GDM1 (cell line): Measurements from ENCODE around the gene RFWD3.

Source experiments
- DNase-seq: peaks from one replicate; lab custom pipeline; 2025; lab: John Stamatoyannopoulos, UW

Gene RFWD3

DNA sequence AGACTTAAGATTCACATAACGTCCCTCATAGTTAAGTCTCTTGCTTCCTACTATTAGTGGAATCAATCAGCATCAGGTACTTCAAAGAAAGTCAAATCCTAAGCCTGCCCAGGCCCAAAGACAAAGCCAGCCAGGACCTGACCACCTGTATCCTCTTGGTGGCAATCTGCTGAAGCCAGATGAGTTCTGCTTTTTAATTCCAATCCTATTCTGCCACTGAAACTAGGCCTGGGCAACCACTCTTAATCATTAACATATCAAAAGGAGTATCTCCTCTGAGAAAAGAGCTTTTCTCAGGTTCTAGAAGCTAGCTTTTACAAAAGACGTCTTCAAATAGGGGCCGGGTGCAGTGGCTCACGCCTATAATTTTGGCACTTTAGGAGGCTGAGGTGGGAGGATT, 44.7 kb downstream of the RFWD3 start:
- no peak for DNase-seq

DNA sequence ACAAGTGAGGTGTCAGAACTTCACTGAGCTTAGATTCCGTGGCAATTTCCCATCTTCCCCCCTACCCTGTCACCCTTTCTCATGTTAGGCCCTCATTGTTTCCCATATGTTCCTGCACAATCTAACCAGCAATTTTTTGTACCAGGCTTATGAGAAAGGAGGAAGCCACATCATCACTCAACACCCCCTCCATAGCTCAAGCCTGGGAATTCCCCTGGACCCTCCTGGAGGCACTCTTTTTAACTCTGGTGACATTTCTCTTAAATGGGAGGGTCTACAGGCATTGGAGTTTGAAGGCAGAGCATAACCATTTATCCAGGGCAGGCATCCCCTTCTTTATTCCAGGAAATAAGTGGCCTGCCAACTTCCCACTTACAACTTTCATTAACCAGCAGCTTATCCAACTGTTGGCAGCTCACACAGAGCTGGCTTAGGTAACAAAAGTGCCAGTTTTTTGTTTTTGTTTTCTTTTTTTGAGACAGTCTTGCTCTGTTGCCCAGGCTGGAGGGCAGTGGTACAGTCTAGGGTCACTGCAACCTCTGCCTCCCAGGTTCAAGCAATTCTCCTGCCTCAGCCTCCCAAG, 49.4 kb downstream of the RFWD3 start:
- DNase-seq: no peak

DNA sequence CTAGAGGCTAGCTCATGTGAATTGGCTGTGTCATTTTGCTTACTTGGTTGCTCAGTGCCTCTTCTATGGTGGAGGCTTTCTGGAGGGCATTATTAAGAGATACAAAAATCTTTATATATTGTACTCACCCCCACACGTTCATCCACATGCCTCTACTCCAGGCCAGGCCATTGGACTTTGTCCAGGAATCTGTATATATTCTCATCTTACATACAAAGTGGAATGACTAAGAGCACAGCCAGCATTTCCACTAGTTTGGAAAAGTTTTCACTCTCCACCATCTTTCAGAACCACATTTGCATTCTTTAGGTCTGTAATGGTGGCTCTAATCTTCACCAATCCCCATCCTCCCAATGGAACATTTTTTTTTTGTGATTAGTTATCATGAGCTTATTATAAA, 55.0 kb downstream of the RFWD3 start:
- no peak for DNase-seq

DNA sequence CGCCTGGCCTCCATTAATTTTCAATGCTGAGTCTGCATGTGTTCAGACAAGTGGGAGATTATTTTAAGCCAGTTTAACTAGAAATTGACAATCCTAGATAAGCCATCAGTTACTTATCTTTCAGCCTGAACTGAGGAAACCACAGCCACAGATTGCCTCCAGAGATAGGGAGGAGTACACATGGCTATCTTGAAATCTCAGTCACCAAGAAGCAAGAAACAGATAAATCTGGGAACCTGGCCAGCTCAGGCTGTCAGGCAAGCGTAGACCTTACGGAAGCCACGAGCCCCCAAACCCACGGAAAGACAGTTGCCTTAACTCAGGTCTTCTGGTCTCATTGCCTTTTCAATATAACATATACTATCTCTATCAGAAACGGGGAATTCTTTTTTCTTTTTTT, 57.7 kb downstream of the RFWD3 start:
- no peak for DNase-seq

DNA sequence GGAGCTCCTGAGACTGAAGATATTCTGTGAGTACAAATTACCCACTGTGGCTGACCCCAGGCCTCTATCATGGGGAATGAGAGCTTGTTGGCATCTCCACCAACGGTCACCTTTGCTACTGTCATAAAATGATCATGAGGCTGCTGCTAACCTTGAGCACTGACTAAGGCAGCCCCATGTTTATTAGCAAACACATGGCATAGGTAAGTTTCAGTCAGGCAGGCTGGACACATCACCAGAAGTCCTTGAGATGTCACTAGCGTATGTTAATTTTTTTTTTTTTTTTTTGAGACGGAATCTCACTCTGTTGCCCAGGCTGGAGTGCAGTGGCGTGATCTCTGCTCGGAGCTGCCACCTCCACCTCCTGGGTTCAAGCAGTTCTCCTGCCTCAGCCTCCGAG, 58.3 kb downstream of the RFWD3 start:
- no peak for DNase-seq

DNA sequence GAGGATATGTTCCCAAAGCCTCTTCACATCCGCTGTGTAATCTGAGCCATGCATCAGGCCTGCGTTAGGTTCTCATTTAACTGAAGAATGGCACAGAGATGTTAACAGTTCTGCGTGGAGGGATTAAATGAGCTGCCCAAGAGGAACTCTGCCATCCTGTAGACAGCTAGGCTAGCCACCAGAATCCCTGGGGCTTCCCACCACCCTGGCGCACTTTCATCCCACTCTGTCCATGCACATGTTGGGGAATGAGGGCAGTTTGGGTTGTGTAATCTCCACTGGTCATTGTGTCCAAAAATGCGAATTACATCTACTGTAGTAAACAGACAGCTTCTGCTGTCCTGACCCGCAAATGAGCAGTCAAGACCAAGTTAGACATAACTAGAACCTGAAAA, 58.7 kb downstream of the RFWD3 start:
- DNase-seq: no peak

DNA sequence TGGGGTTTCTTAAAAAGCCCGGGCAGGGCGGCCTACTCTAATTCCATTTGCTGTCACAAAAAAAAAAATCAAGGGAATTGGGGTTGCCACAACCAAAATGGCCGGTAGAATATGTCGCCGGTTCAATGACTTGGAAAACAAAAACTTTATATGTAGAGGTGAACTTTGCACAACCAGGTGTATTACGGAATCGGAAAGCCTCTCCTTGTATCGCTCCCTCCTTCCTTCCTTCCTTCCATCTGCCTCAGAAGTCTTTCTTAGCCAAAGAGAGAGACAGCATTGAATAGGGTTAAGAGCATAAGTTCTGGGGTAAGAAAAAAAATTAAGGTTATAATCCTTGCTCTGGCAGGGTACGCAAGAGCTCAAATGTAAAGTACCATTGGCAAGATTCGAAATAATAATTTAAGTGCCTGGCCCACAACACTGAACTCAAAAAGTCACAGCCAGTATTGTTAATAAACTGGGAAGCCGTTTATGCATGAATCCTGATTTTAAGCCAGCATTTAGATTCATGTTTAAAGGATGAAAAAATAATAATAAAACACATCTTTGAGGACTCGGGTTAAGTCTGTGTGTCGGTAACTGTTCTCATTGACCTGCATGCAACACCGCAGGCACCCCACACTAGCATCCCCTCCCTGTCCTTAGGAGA, 59.2 kb downstream of the RFWD3 start:
- peak; percentile 42 for DNase-seq

DNA sequence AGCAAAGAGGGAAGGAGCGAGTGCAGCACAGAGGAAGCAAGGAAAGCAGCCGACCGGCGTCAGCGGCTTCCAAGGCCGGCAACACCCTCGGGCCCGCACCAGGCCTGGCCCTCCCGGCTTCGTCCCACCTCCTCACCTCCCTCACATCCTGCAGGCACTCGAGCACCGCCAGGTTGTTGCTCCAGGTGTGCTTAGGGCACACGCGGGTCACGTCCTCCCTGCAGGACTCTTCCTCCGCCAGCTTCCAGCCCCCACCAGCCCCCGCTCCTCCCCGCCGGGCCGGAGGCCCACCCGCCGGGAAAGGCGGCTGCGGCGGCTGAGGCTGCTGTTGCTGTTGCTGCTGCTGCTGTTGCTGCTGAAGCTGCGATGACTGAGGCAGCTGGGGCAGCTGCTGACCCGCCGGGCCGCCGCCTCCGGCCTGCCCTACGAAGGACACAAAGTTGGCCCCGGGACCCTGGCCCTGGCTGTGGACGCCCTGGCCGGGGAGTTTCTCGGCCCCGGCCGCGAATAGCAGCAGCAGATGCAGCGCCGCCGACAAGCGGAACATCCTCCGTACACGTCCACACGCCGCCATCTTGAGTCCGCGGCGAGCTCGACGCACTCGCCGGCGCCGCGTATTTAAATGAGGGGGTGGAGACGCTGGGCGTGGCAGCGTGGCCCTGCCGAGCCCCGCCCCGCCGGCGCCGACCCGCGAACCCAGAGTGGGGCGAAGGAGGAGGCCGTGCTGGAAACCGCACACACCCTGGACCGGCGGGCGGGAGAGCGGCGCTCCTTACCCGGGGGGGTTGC, 60.0 kb downstream of the RFWD3 start, which contains the start of gene GLG1:
Gene GLG1 (minus strand): TSS at position 594 of the 789 bp plus-strand sequence. CDS start 20 bp downstream, at position 574.
- peak; percentile 71 for DNase-seq

DNA sequence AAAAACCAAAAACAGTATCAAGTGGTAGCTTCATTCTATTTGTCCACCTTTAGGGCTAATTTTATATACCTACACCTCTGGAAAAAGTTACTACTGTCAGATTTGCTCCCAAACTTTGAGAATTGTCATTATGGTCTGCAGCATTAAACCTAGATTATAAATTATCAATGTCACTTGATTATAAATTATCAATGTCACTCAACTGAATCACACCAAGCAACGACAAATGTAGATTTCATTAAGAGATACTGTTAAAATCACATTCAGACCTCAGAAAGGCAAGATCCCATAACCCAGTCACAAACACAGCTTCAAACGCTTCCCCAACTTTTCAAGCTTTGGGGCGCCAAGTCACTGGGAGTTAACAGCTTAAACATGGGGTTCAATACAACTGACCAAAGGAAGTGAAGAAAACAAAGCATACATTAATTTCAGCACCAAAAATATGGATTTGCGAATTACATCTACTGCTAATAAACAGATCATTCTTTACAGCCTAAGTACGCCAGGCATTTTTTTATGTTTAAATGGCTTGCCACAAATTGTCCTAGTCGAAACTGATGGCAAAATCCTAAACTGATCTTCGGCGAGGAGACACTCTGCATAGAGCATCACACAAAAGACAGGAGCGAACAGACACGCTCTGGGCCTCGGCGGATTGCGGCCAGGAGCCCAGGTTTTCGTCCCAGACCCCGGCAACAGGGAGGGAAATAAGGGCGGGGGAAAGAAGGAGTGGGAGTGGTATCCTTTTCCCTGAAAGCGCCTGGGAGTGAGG, 60.7 kb downstream of the RFWD3 start:
- DNase-seq: no peak

DNA sequence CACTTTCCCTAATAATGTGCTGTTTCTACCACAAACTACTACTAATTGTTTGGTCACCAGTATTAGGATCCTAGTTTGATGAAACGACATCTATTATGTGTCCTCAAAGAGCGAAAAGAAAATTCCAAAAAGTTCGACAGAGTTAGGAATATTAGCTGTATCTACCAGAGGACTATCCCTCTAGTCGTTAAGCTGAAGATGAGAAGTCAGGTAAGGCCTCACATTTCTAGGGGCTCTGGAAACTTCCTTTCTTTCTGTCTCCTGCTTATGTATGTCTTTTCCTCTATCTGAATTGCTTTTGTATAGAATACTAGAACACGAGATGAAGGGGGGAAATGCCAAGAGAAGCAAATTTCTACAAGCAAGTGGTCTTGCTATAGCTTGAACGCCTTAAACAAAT, 61.3 kb downstream of the RFWD3 start:
- no peak for DNase-seq

DNA sequence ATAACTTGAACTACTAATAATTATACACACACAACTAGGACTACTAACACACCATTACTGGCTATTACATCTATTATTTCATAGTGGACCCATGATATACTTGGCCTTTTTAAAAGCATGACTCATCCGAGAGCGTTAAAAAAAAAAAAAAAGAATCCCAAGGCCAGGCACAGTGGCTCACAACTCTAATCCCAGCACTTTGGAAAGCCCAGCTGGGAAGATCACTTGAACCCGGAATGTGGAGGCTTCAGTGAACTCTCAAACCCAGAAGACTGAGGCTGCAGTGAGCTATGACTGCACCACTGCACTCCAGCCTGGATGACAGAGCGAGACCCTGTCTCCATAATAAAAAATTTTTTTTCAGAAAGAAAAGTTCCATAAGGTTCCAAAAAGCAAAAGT, 62.8 kb downstream of the RFWD3 start:
- DNase-seq: no peak

DNA sequence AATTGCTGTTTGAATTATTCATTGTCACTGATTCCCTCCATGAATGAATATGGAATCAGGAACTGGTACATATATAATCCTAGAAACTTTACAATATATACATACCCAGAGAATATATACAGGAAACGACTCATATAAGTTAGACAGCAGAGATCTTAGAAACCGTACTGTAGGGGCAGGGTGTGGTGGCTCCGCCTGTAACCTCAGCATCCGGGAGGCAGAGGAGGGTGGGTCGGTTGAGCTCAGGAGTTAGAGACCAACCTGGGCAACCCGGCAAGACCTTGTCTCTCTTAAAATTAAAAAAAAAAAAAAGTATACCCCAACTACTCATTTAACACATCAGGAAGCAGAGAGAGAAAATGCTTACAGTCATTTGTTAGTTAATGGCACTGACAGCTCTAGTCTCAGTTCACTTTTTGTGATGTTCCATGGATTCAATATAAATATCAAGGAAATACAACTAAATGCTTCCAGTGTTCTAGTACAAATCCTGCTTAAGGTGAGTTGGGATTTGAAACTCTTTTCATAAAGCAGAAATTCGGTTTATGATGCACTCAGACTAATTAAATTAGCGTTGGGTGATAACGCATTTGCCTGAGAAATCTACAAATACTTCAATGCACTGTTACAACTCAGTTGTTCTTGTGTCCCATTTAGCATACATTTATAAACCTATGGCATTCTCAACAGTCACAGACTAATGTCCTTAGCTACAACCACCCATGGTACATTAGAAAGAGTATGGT, 65.4 kb downstream of the RFWD3 start:
- no peak for DNase-seq

DNA sequence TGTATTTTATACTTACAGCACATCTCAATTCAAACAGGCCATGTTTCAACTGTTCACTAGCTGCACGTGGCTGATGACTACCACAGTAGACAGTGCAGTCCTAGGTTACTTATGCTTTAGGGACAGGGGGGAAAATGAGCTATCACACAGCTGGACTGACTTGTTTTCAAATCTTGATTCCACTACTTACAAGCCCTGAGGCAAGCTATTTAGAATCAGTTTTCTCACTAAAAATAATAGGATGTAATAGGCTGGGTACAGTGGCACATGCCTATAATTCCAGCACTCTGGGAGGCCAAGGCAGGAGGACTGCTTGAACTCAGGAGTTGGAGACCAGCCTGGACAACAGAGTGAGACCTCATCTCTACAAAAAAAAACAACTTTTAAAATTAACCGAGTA, 70.1 kb downstream of the RFWD3 start:
- no peak for DNase-seq

DNA sequence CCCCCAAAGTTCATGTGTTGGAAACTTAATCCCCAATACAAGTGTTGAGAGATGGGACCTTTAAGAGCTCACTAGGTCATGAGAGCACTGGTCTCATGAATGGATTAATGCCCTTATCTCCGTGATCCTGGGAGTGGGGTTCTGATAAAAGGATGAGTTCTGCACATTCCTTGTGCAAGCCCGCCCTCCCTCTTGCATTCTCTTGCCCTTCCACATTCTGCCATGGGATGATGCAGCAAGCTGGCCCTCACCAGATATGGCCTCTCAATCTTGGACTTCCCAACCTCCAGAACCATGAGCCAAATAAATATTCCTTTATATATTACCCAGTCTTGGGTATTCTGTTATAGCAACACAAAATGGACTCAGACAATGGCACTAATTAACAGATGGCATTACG, 73.8 kb downstream of the RFWD3 start:
- DNase-seq: no peak

DNA sequence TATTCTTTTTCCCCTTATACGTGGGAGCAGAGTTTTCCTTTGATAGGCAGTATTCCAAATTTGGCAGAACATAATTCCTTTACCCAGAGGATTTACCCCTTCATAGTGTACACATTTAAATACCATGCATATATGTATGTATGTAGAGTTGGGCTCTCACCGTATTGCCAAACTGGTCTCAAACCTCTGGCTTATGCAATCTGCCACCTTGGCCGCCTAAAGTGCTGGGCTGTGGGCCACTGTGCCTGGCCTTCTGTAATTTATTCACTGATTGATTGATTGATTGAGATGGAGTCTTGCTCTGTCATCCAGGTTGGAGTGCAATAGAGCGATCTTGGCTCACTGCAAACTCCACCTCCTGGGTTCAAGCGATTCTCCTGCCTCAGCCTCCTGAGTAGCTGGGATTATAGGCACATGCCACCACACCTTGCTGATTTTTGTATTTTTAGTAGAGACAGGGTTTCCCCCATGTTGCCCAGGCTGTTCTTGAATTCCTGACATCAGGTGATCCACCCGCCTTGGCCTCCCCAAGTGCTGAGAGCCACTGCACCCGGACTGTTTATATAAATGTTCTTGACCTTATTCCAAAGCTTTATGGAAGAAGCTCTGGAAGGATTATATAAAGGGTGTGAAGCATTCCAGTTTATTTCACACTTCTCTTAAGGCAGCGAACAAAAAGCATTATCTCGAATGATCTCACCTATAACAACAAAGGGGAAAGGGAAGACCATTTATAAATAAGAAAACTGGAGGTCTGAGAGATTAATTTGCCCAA, 74.6 kb downstream of the RFWD3 start:
- DNase-seq: no peak

DNA sequence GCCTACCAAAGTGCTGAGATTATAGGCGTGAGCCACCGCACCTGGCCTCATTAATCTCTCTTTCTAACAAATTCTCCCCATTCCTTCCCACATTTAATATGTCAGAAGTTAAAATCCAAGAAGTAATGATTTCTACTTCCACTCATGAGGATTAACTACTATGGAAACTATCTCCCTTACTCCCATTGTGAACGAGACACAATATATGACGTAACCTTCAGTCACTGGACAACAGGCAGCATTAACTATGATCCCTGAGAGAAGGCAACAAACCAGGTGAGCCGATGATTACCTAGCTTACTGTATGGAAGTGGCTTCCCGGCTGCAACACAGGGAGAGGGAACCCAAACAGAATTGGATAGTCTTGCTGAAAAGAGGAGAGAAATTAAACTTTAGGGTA, 79.7 kb downstream of the RFWD3 start:
- DNase-seq: no peak

DNA sequence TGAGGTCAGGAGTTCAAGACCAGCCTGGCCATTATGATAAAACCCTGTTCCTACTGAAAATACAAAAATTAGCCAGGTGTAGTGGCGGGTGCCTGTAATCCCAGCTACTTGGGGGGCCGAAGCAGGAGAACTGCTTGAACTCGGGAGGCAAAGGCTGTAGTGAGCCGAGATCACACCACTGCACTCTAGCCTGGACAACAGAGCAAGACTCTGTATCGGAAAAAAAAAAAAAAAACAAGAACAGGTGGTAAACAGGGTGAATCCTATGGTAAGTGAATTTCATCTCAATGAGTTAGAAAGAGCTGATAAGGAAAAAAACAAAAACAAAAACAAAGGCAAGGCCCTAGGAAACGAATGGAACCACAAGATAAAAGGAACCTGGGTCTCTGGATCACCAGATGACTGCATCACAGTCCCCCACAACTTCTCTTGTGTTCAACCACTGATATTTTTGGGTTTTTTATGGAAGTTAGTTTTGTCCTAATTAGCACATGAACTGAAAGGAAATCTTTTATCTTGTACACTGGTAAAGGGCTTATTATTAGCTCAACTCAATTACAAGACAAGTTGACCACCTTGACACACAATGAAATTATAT, 80.7 kb downstream of the RFWD3 start:
- DNase-seq: no peak

DNA sequence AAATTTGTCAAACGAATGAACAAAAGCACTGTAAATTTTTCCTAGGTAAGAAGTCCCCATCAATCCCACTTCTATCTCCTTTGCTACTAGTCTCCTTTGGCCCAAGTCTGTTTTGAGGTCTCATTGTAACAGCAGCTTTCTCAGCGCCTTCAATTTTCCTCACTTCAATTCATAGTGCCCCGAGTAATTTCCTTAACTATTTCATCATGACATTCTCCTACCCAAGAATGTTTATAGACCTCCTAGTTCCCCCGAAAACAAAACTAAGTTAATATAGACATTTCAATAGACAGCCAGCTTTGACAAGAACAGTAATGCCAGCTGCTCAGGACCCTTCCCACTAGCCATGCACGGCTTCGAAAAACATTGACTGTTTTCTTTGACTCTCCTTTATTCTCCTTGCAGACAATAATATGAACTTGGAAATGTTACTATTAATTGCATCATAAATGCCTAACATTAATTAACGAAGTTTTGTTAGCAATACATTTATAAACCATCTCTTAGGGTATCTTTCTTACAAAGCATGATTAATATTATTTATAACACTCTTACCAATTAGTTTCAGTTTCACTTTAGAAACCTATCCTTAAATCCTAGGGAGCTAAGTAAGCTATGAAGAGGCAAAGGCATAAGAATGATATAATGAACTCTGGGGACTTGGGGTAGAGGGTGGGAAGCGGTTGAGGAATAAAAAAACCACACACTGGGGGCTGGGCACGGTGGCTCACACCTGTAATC, 82.6 kb downstream of the RFWD3 start:
- no peak for DNase-seq

DNA sequence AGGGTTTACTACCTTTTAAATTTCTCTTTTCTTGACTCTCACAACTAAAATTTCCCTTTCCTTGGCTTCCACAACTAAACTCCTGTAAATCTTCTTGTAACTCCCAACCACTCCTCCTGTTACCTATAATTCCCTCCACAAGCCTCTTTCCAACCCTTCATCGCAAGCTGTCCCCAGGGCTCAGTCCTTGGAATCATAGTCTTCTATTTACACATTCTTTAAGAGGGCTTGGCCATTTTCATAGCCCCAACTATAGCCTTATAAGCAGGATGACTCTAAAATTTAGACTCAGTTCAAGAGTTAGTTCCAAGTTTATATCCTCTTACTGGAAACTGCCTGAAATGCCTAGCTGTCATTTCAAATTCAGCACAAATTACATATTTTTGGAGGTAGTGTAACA, 83.7 kb downstream of the RFWD3 start:
- DNase-seq: no peak

DNA sequence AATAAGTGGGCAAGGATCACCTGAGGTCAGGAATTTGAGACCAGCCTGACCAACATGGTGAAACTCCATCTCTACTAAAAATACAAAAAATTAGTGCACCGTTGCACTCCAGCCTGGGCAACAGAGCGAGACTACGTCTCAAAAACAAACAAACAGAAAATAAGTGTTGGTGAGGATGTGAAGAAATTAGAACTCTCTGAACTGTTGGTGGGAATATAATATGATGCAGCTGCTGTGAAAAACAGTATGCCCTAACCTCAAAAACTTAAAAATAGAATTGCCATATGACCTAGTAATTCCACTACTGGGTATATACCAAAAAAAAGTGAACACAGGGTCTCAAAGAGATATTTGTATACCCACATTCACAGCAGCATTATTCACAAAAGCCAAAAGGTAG, 85.8 kb downstream of the RFWD3 start:
- DNase-seq: no peak
